GM21526 (cell line): ENCODE results near the gene PBX3.

Experiments used
- ATAC-seq: cut with Tn5 transposase; IDR thresholded peaks from one replicate; pipeline ENCODE4 v1.9.1; 2021; ENCODE audit warnings: moderate library complexity; ENCODE audit not compliant: unreplicated experiment, low FRiP score

Gene PBX3

DNA sequence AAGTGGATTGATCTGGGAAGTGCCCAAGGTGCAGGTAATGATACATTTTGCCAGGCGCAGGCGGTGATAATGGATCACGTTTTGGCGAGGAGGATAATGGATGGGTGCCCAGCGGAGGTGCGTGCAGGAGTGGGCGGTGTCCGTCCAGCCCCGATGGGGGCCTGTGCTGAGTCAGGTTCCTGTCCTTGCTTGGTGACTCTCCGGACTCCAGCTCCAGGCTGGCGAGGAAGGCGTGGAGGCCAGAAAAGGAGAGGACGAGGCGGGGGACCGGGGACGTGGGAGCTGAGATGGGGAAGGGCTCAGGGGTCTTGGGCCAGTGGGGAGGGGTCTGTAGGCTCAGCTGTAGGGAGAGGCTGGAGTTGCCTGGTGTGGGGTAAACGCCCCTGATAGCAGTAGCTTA is 268.3 kb downstream of the PBX3 start:
- ATAC-seq = no peak

DNA sequence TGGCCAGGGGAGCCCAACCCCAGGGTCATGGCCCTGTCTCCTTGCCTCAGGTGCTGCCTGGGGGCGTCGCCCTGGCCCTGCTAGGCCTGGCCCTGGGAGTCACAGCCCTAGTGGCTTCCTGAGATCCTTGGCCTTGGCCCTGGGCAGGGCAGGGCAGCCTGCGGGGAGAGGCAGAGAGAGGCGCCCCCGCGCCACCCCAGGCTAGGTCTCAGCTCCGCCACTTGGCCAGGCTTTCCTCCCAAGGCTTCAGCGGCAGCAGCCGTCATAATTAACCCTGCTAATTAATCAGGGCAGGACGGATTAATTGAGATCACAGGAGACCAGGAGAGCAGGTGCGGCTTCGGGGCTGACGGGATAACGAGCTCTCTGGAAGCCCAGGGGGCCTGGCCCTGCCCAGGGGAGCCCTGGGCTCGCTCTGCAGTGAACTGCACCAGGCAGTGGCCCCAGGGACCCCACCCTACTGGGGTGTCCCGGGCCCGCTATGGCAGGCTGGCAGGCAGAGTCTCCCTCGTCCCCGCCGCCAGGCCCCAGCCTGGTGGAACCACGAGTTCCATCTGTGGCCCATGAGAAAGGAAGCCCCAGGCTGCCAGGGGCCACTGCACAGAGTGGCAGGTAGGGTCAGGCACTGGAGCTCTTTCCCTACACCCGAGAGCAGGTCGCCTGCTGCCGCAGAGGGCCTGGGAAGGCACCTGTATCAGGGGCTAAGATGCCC is 269.6 kb downstream of the PBX3 start:
- no peak for ATAC-seq
